Neuronal stem cell (in vitro differentiated cells): ENCODE results near the gene PARP6.
A peak's percentile ranks its signal among the peaks of the same experiment; 100 is the strongest.

Source experiments
- DNase-seq: peaks from one replicate; pipeline ENCODE4 v3.0.0-alpha.2; 2013; ENCODE audit warnings: low spot score
- H2AFZ ChIP-seq: one replicate; pipeline ENCODE4 v1.6.1; 2013; ENCODE audit warnings: mild to moderate bottlenecking, low read length, inconsistent platforms
- H2AK5ac ChIP-seq: 2 replicates; pipeline ENCODE4 v1.6.1; 2013; ENCODE audit warnings: low read depth, mild to moderate bottlenecking, inconsistent platforms, low read length, moderate library complexity, mixed read lengths
- H2BK120ac ChIP-seq: 2 replicates; pipeline ENCODE4 v1.6.1; 2013; ENCODE audit warnings: low read depth, mild to moderate bottlenecking, inconsistent platforms, low read length, moderate library complexity, mixed read lengths
- H2BK12ac ChIP-seq: one replicate; pipeline ENCODE4 v1.6.1; 2013; ENCODE audit warnings: low read length, inconsistent platforms
- H2BK15ac ChIP-seq: 2 replicates; pipeline ENCODE4 v1.6.1; 2013; ENCODE audit warnings: mild to moderate bottlenecking, low read length, inconsistent platforms, mixed read lengths
- H2BK5ac ChIP-seq: one replicate; pipeline ENCODE4 v1.6.1; 2013; ENCODE audit warnings: inconsistent platforms, mild to moderate bottlenecking, low read length, moderate library complexity
- H3K14ac ChIP-seq: one replicate; pipeline ENCODE4 v1.6.1; 2013; ENCODE audit warnings: low read length, inconsistent platforms
- H3K18ac ChIP-seq: 2 replicates; pipeline ENCODE4 v1.6.1; 2013; ENCODE audit warnings: low read length, inconsistent platforms
- H3K23ac ChIP-seq: 2 replicates; pipeline ENCODE4 v1.6.1; 2013; ENCODE audit warnings: low read depth, mild to moderate bottlenecking, mixed read lengths, low read length, inconsistent platforms; ENCODE audit not compliant: poor library complexity
- H3K27ac ChIP-seq: replicated peaks from 3 replicates; pipeline ENCODE4 v1.5.1; 2013; ENCODE audit warnings: low read length, inconsistent platforms
- H3K27me3 ChIP-seq, 3 experiments: 2 replicates each; pipeline ENCODE4 v1.6.1; 2013; ENCODE audit warnings: low read length in 3 of 3, mild to moderate bottlenecking in 2 of 3, inconsistent platforms in 1 of 3, low read depth in 1 of 3, mixed read lengths in 1 of 3, moderate library complexity in 1 of 3; ENCODE audit not compliant: control insufficient read depth in 3 of 3, insufficient read depth in 3 of 3
- H3K36me3 ChIP-seq, 2 donors: replicated peaks in 1 of 2; 2 replicates each; pipeline ENCODE4 v1.6.1; 2013; ENCODE audit warnings: low read length in 2 of 2; ENCODE audit not compliant: control insufficient read depth in 2 of 2, insufficient read depth in 2 of 2
- H3K4ac ChIP-seq: 2 replicates; pipeline ENCODE4 v1.6.1; 2013; ENCODE audit warnings: inconsistent platforms, mild to moderate bottlenecking, low read length, moderate library complexity
- H3K4me1 ChIP-seq, 2 donors: 1 replicate in 1 of 2; 2 replicates in 1 of 2; pipeline ENCODE4 v1.6.1; 2013; ENCODE audit warnings: low read length in 2 of 2, low read depth in 1 of 2; ENCODE audit not compliant: control insufficient read depth in 2 of 2, insufficient read depth in 1 of 2
- H3K4me2 ChIP-seq: one replicate; pipeline ENCODE4 v1.6.1; 2013; ENCODE audit warnings: mild to moderate bottlenecking, low read length, inconsistent platforms; ENCODE audit not compliant: insufficient read depth, poor library complexity, severe bottlenecking
- H3K4me3 ChIP-seq, 2 donors: 2 replicates each; pipeline ENCODE4 v1.5.1; 2013; ENCODE audit warnings: low read length in 2 of 2, mild to moderate bottlenecking in 2 of 2, inconsistent platforms in 1 of 2, moderate library complexity in 1 of 2
- H3K79me1 ChIP-seq: one replicate; pipeline ENCODE4 v1.6.1; 2013; ENCODE audit warnings: low read depth, mild to moderate bottlenecking, inconsistent platforms, low read length, moderate library complexity
- H3K9ac ChIP-seq: one replicate; pipeline ENCODE4 v1.6.1; 2013; ENCODE audit warnings: mild to moderate bottlenecking, low read depth, low read length, inconsistent platforms; ENCODE audit not compliant: poor library complexity
- H3K9me3 ChIP-seq, 2 donors: replicated peaks in 1 of 2; 2 replicates each; pipeline versions ENCODE3 to v1.6.1; 2013; ENCODE audit warnings: low read length in 2 of 2, mild to moderate bottlenecking in 2 of 2, inconsistent platforms in 1 of 2, low read depth in 1 of 2, mixed read lengths in 1 of 2, moderate library complexity in 1 of 2; ENCODE audit not compliant: control insufficient read depth in 2 of 2, insufficient read depth in 1 of 2
- H4K8ac ChIP-seq: one replicate; pipeline ENCODE4 v1.6.1; 2013; ENCODE audit warnings: low read depth, mild to moderate bottlenecking, inconsistent platforms, low read length, moderate library complexity
- H4K91ac ChIP-seq: one replicate; pipeline ENCODE4 v1.6.1; 2013; ENCODE audit warnings: low read length, low read depth, mild to moderate bottlenecking, inconsistent platforms; ENCODE audit not compliant: poor library complexity
- WGBS, 2 donors: extraction: QIAGEN DNeasy Blood & Tissue Kit; methylation state at CpG; one replicate each; pipeline ENCODE4 v1.1.7; 2013; ENCODE audit warnings: missing lambda C conversion rate in 2 of 2, mixed read lengths in 1 of 2; ENCODE audit not compliant: insufficient read length in 2 of 2, insufficient replicate concordance in 1 of 2; ENCODE audit errors: extremely low coverage in 2 of 2; 5-methylcytosine and 5-hydroxymethylcytosine counted together

PARP6 gene

DNA sequence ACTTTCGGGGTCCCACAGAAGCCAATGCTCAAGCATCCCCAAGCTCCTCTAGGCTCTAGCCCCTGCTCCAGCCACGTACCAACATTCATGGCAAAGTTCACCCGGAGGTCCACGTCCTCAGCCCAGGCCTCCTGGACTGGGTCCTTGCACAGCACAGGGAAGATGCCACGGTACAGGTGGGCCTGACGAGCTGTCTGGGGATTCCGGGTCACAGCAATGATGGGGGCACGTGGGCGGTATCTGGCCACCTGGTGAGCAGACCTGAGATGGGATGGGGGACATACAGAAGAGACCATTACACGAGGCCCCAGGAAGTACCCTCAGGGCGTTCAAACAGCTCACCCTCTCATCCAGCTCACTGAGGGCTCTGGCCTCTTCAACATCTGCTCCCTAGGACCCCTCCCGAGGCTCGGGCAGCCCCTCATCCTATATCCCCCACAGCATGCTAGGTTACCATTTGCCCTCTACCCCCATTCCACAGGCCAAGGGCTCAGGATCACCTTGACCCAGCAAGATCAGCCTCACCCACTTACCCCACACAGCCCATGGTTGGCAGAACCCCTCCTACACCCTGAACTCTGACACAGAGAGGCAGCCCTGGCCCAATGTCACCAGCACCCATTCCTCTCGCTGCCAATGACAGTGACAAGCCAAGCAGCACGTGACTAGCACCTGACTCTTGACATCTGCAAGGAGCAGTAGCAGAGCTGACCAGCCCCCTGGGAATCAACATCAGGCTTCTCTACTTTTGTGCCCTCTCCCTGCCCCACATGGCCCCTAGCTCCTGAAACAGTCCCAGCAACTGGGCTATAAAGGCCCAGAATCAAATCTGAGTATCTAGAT is 71.7 kb downstream of the PARP6 start:
- Histone ChIP-seq H2AK5ac (no peak overlapping the region), H2BK5ac (no peak overlapping the region), H3K4ac (no peak overlapping the region), H2BK120ac (no peak overlapping the region), H4K91ac (no peak overlapping the region), H3K36me3 (peaks cover 62 to 77% of the 10 kb centered on the region in 2 donors), H2AFZ (no peak overlapping the region), H2BK15ac (no peak overlapping the region), H3K79me1 (peaks cover 4% of the 10 kb centered on the region), H3K14ac (no peak overlapping the region), H3K4me2 (no peak overlapping the region), H2BK12ac (no peak overlapping the region), H3K27ac (no peak overlapping the region), H3K4me3 (no peak overlapping the region), H4K8ac (no peak overlapping the region), H3K23ac (peak overlapping the region; percentile 22), H3K4me1 (peaks cover 0 to 2% of the 10 kb centered on the region in 2 donors), H3K27me3 (peaks cover 0 to 19% (median 4%) of the 10 kb centered on the region in 3 experiments), H3K9me3 (peaks cover 0 to 4% of the 10 kb centered on the region in 2 donors), H3K9ac (no peak overlapping the region), H3K18ac (no peak overlapping the region)
- WGBS, 2 donors: no CpG with 5 or more reads among the region's 15 CpGs
- DNase-seq: no peak

DNA sequence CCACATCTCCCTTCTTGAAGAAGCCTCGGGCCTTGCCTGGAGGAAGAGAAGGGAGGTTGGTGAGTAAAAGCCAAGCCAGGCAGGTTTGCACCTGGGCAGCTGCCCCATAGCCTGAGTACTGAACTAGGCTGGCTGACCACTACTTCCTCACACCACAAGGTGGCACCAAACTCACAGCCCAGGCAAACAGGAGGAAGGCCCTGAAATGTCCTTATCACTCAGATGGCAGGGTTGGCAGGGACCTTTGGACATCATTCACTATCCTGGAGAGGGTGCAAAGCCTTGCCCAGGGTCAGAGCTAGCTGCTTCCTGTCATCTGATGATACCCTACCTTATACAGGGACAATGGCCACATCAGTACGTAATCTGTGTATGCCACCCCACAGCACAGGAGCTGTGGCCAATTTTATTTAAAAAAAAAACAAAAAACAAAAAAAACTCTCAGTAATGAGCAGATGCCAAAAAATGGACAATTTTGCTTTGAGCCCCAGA is 72.6 kb downstream of the PARP6 start:
- Histone ChIP-seq H2BK15ac (no peak overlapping the region), H3K4me1 (peaks cover 0 to 2% of the 10 kb centered on the region in 2 donors), H3K27ac (no peak overlapping the region), H3K4me3 (no peak overlapping the region), H3K23ac (no peak overlapping the region), H2BK12ac (no peak overlapping the region), H3K36me3 (peaks cover 56 to 68% of the 10 kb centered on the region in 2 donors), H4K91ac (no peak overlapping the region), H3K79me1 (peaks cover 4% of the 10 kb centered on the region), H2BK120ac (no peak overlapping the region), H4K8ac (no peak overlapping the region), H3K9me3 (peaks cover 0 to 4% of the 10 kb centered on the region in 2 donors), H2BK5ac (no peak overlapping the region), H3K9ac (no peak overlapping the region), H3K27me3 (peaks cover 4 to 24% (median 5%) of the 10 kb centered on the region in 3 experiments), H3K18ac (no peak overlapping the region), H2AK5ac (no peak overlapping the region), H2AFZ (no peak overlapping the region), H3K14ac (no peak overlapping the region), H3K4me2 (no peak overlapping the region), H3K4ac (no peak overlapping the region)
- DNase-seq: peak; percentile 59
- no CpG with 5 or more reads among the region's 2 CpGs for WGBS, 2 donors

DNA sequence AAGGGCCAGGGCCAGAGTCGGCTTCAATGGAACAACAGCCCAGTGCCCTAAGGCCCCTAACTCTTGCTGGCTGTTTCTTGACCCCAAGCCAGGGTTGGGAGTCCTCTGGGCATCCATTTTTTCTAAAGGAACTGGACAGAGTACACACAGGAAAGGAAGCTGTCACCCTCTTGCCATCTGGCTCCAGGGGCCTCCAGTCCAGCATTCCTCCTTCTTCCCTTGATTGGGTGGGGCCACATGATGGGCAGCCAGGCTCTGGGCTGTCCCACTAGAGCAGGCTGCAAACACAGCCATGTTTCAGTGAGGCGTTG is 73.2 kb downstream of the PARP6 start:
- Histone ChIP-seq H3K27me3 (peaks cover 4 to 24% (median 5%) of the 10 kb centered on the region in 3 experiments), H2AFZ (no peak overlapping the region), H3K23ac (no peak overlapping the region), H4K91ac (no peak overlapping the region), H3K9me3 (peaks cover 0 to 4% of the 10 kb centered on the region in 2 donors), H3K27ac (no peak overlapping the region), H3K18ac (no peak overlapping the region), H3K4me3 (no peak overlapping the region), H3K36me3 (peaks cover 52 to 62% of the 10 kb centered on the region in 2 donors), H2BK12ac (no peak overlapping the region), H2BK120ac (no peak overlapping the region), H3K14ac (no peak overlapping the region), H3K9ac (no peak overlapping the region), H2BK5ac (no peak overlapping the region), H3K79me1 (peaks cover 4% of the 10 kb centered on the region), H2AK5ac (no peak overlapping the region), H4K8ac (no peak overlapping the region), H2BK15ac (no peak overlapping the region), H3K4ac (no peak overlapping the region), H3K4me1 (peaks cover 0 to 2% of the 10 kb centered on the region in 2 donors), H3K4me2 (no peak overlapping the region)
- WGBS, 2 donors: no CpG with 5 or more reads among the region's 2 CpGs
- DNase-seq: no peak

DNA sequence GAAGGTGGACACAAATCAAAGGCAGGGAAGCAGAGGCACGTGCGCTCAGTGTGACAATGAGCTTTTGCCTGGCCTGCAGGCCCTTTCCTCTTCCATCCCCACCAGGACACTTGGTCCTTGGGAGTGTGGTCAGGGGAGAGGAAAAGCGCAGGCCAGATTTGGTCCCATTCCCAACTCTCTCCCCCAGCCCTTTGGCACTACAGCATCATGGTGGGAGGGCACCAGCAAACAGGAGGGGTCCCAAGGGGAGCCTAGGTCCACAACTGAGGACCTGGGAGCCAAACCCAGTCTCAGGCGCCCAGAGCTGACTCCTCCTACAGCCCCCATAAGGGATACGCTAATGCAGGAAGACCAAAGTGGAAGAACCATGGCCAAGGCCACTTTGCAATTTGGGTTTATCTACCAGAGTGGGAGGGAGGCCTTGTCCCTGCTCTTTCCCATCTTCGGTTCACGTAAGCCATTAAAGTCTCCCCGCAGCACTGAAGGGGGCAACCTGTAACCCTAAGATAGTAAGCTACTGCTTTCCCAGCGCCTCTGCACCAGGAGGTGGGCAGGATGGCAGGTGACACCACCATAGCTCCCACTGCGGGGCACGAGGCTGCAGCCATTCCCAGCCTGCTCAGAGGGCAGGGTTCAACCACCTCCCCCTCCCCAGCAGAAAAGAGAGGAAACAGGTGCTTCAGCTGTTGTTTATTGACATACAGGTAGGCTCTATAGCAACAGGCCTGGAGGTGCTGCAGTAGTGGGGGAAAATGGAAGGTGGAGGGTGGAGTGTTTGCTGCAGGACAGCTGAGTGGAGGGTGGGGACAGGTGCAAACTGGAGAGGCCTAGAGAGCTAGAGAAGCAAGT is 73.8 kb downstream of the PARP6 start:
- Histone ChIP-seq H3K4ac (no peak overlapping the region), H3K27me3 (peaks cover 4 to 24% (median 5%) of the 10 kb centered on the region in 3 experiments), H2BK120ac (no peak overlapping the region), H3K9me3 (peaks cover 0 to 4% of the 10 kb centered on the region in 2 donors), H3K4me1 (peaks cover 0 to 2% of the 10 kb centered on the region in 2 donors), H3K14ac (no peak overlapping the region), H3K18ac (no peak overlapping the region), H4K8ac (no peak overlapping the region), H3K36me3 (peaks cover 48 to 56% of the 10 kb centered on the region in 2 donors), H2BK15ac (no peak overlapping the region), H3K27ac (no peak overlapping the region), H4K91ac (no peak overlapping the region), H2AFZ (no peak overlapping the region), H2BK12ac (no peak overlapping the region), H2AK5ac (no peak overlapping the region), H3K23ac (peak overlapping the region; percentile 78), H3K9ac (no peak overlapping the region), H3K4me2 (no peak overlapping the region), H3K79me1 (peaks cover 4% of the 10 kb centered on the region), H3K4me3 (no peak overlapping the region), H2BK5ac (no peak overlapping the region)
- no peak for DNase-seq
- WGBS, 2 donors: no CpG with 5 or more reads among the region's 11 CpGs
